Hepatocyte (in vitro differentiated cells): ENCODE results near the gene SEZ6L2. TPM values are rescaled to one million over a fixed set of nuclear protein-coding genes. Genes with fewer than 3 reads are reported as not detected.
A peak's percentile ranks its signal among the peaks of the same experiment; 100 is the strongest.

ENCODE experiments used
- DNase-seq: peaks from one replicate; pipeline ENCODE4 v3.0.0-alpha.2; 2016; ENCODE audit warnings: low spot score
- H2AFZ ChIP-seq: fragments of 200-600 bp; sonication (generic); 2 replicates; pipeline ENCODE4 v1.6.0; 2016; ENCODE audit warnings: antibody characterized with exemption, mild to moderate bottlenecking
- H3K27ac ChIP-seq: fragments of 200-600 bp; sonication (generic); 2 replicates; pipeline ENCODE4 v1.5.1; 2016; ENCODE audit warnings: mild to moderate bottlenecking
- H3K27me3 ChIP-seq: fragments of 200-600 bp; sonication (generic); 2 replicates; pipeline ENCODE4 v1.6.1; 2016
- H3K36me3 ChIP-seq: fragments of 200-600 bp; sonication (generic); replicated peaks from 2 replicates; pipeline ENCODE4 v1.5.1; 2016; ENCODE audit warnings: low read depth; ENCODE audit not compliant: insufficient read depth
- H3K4me1 ChIP-seq: fragments of 200-600 bp; sonication (generic); 2 replicates; pipeline ENCODE4 v1.5.1; 2016; ENCODE audit warnings: mild to moderate bottlenecking, moderate library complexity; ENCODE audit not compliant: insufficient read depth
- H3K4me2 ChIP-seq: fragments of 200-600 bp; sonication (generic); 2 replicates; pipeline ENCODE4 v1.6.0; 2016
- H3K4me3 ChIP-seq: fragments of 200-600 bp; sonication (generic); 2 replicates; pipeline ENCODE4 v1.5.1; 2016; ENCODE audit warnings: mild to moderate bottlenecking
- H3K79me2 ChIP-seq: fragments of 200-600 bp; sonication (generic); 2 replicates; pipeline ENCODE4 v1.6.0; 2017; ENCODE audit warnings: mild to moderate bottlenecking
- H3K9me2 ChIP-seq: fragments of 200-600 bp; sonication (generic); replicated peaks from 2 replicates; pipeline ENCODE4 v1.6.0; 2017; ENCODE audit warnings: mild to moderate bottlenecking; ENCODE audit not compliant: insufficient read depth
- H3K9me3 ChIP-seq: fragments of 200-600 bp; sonication (generic); 2 replicates; pipeline ENCODE4 v1.5.1; 2016; ENCODE audit warnings: low read depth, mild to moderate bottlenecking
- H4K20me1 ChIP-seq: fragments of 200-600 bp; sonication (generic); 2 replicates; pipeline ENCODE4 v1.6.0; 2016; ENCODE audit warnings: mild to moderate bottlenecking; ENCODE audit not compliant: insufficient read depth, poor library complexity, severe bottlenecking
- CTCF ChIP-seq: fragments of 200-600 bp; sonication (generic); IDR thresholded peaks from 2 replicates; pipeline ENCODE4 v1.5.1; 2016; ENCODE audit warnings: antibody characterized with exemption, mild to moderate bottlenecking; ENCODE audit not compliant: poor library complexity
- EZH2 ChIP-seq: fragments of 200-600 bp; sonication (generic); IDR thresholded peaks from 2 replicates; pipeline ENCODE4 v1.6.1; 2016; ENCODE audit warnings: antibody characterized with exemption, mild to moderate bottlenecking, borderline replicate concordance
- EZH2phosphoT487 ChIP-seq: fragments of 200-600 bp; sonication (generic); IDR thresholded peaks from one replicate; pipeline ENCODE4 v1.6.1; 2018; ENCODE audit warnings: antibody characterized with exemption, mild to moderate bottlenecking, low read depth, moderate library complexity; ENCODE audit not compliant: unreplicated experiment, severe bottlenecking
- WGBS: methylation state at CpG from one replicate; pipeline ENCODE4 v1.1.6; 2016; ENCODE audit warnings: low lambda C conversion rate; ENCODE audit errors: missing lambda C conversion rate; 5-methylcytosine and 5-hydroxymethylcytosine counted together
- polyA plus RNA-seq: library from polyadenylated mRNA; unstranded; fragments of >200 nt; fragmentation: Nextera tagmentation; extraction: Ambion mirVana; gene quantifications from 2 replicates; pipeline ENCODE4 v1.2.1, GENCODE V29; 2016
- total RNA-seq: library from RNA; depleted of rRNA; stranded (reverse); fragments of >200 nt; gene quantifications from 2 replicates; pipeline ENCODE4 v1.2.3, GENCODE V29; 2014

SEZ6L2 gene
- total and polyA plus RNA-seq, 2 experiments from 2014 or later: 36.1 to 39.9 TPM

- H3K4me3 ChIP-seq: no peak overlapping the region
- no peak for DNase-seq
- H3K4me1 ChIP-seq: peaks cover 59% of the 10 kb centered on the region
- peaks cover 65% of the 10 kb centered on the region for H3K79me2 ChIP-seq
- H3K36me3 ChIP-seq: no peaks in the 10 kb centered on the region
- H3K9me2 ChIP-seq: no peaks in the 10 kb centered on the region
- no peaks in the 10 kb centered on the region for H3K9me3 ChIP-seq
- TF ChIP-seq EZH2phosphoT487: no peak
- TF ChIP-seq CTCF: no peak
- no peak for TF ChIP-seq EZH2
- peak overlapping the region; percentile 71 for H3K4me2 ChIP-seq
- 85% methylated on average over 10 of the region's 10 CpGs for WGBS
- H3K27me3 ChIP-seq: no peaks in the 10 kb centered on the region
- peaks cover 3% of the 10 kb centered on the region for H4K20me1 ChIP-seq
- peak overlapping the region; percentile 91 for H3K27ac ChIP-seq
- no peak overlapping the region for H2AFZ ChIP-seq
Measured at GRCh38 chr16:29825145-29826044, 74.0 kb downstream of the SEZ6L2 start.

- Histone ChIP-seq H3K4me1 (peaks cover 58% of the 10 kb centered on the region), H3K27ac (peak overlapping the region; percentile 91), H3K4me2 (peak overlapping the region; percentile 71), H3K9me3 (no peaks in the 10 kb centered on the region), H2AFZ (no peak overlapping the region), H3K9me2 (no peaks in the 10 kb centered on the region), H3K4me3 (no peak overlapping the region), H3K79me2 (peaks cover 65% of the 10 kb centered on the region), H4K20me1 (peaks cover 3% of the 10 kb centered on the region), H3K36me3 (no peaks in the 10 kb centered on the region), H3K27me3 (no peaks in the 10 kb centered on the region)
- 55% methylated on average over 7 of the region's 7 CpGs for WGBS
- no peak for TF ChIP-seq EZH2
- TF ChIP-seq EZH2phosphoT487: no peak
- no peak for DNase-seq
Measured at GRCh38 chr16:29824589-29825144, 74.7 kb downstream of the SEZ6L2 start.

- Histone ChIP-seq H3K9me2 (no peaks in the 10 kb centered on the region), H4K20me1 (peaks cover 3% of the 10 kb centered on the region), H3K4me3 (no peak overlapping the region), H3K27me3 (no peaks in the 10 kb centered on the region), H3K36me3 (no peaks in the 10 kb centered on the region), H3K27ac (peak overlapping the region; percentile 90), H3K4me1 (peaks cover 61% of the 10 kb centered on the region), H3K79me2 (peaks cover 77% of the 10 kb centered on the region), H3K9me3 (no peaks in the 10 kb centered on the region), H2AFZ (no peak overlapping the region), H3K4me2 (peak overlapping the region; percentile 83)
- TF ChIP-seq EZH2 (no peak), CTCF (no peak), EZH2phosphoT487 (no peak)
- peak; percentile 70 for DNase-seq
- 65% methylated on average over 7 of the region's 7 CpGs for WGBS
Measured at GRCh38 chr16:29821643-29822115, 77.7 kb downstream of the SEZ6L2 start.

Other genes with a start within 250 kb of the SEZ6L2 start
- 0.03 and 0.08 TPM in 2 replicates for gene SPN, start 236.3 kb downstream of the SEZ6L2 start, total RNA-seq
- gene SPN, start 236.3 kb downstream of the SEZ6L2 start, polyA plus RNA-seq: 0.05 and 0.57 TPM in 2 replicates
- gene QPRT, start 220.4 kb downstream of the SEZ6L2 start, total RNA-seq: 217 and 222 TPM in 2 replicates
- gene QPRT, start 220.4 kb downstream of the SEZ6L2 start, polyA plus RNA-seq: 340 and 371 TPM in 2 replicates
- 0.10 TPM in 1 of 2 replicates, not detected in the other for gene C16orf54, start 153.6 kb downstream of the SEZ6L2 start, total RNA-seq
- gene C16orf54, start 153.6 kb downstream of the SEZ6L2 start, polyA plus RNA-seq: 0.16 and 0.52 TPM in 2 replicates
- 2.1 and 3.0 TPM in 2 replicates for gene ZG16, start 121.3 kb downstream of the SEZ6L2 start, total RNA-seq
- 1.9 and 2.7 TPM in 2 replicates for gene ZG16, start 121.3 kb downstream of the SEZ6L2 start, polyA plus RNA-seq
- gene KIF22, start 108.8 kb downstream of the SEZ6L2 start, total RNA-seq: 42.6 and 43.3 TPM in 2 replicates
- gene KIF22, start 108.8 kb downstream of the SEZ6L2 start, polyA plus RNA-seq: 42.5 and 44.5 TPM in 2 replicates
- 123 and 132 TPM in 2 replicates for gene MAZ, start 93.0 kb downstream of the SEZ6L2 start, total RNA-seq
- 190 and 192 TPM in 2 replicates for gene MAZ, start 93.0 kb downstream of the SEZ6L2 start, polyA plus RNA-seq
- gene PRRT2, start 87.4 kb downstream of the SEZ6L2 start, total RNA-seq: 7.0 and 8.0 TPM in 2 replicates
- 11.1 and 23.9 TPM in 2 replicates for gene PRRT2, start 87.4 kb downstream of the SEZ6L2 start, polyA plus RNA-seq
- 31.6 and 39.3 TPM in 2 replicates for gene PAGR1, start 83.4 kb downstream of the SEZ6L2 start, total RNA-seq
- gene PAGR1, start 83.4 kb downstream of the SEZ6L2 start, polyA plus RNA-seq: 48.5 and 53.4 TPM in 2 replicates
- gene MVP, start 79.1 kb downstream of the SEZ6L2 start, total RNA-seq: 80.0 and 121 TPM in 2 replicates
- 140 and 146 TPM in 2 replicates for gene MVP, start 79.1 kb downstream of the SEZ6L2 start, polyA plus RNA-seq
- gene CDIPT, start 36.3 kb downstream of the SEZ6L2 start, total RNA-seq: 94.1 and 97.1 TPM in 2 replicates
- 143 and 147 TPM in 2 replicates for gene CDIPT, start 36.3 kb downstream of the SEZ6L2 start, polyA plus RNA-seq
- 12.6 and 18.6 TPM in 2 replicates for gene ASPHD1, start 938 bp upstream of the SEZ6L2 start, total RNA-seq
- 35.5 and 40.0 TPM in 2 replicates for gene ASPHD1, start 938 bp upstream of the SEZ6L2 start, polyA plus RNA-seq
- gene KCTD13, start 26.7 kb upstream of the SEZ6L2 start, total RNA-seq: 5.3 and 14.3 TPM in 2 replicates
- 18.8 and 23.5 TPM in 2 replicates for gene KCTD13, start 26.7 kb upstream of the SEZ6L2 start, polyA plus RNA-seq
- 106 and 119 TPM in 2 replicates for gene TMEM219, start 62.5 kb upstream of the SEZ6L2 start, total RNA-seq
- gene TMEM219, start 62.5 kb upstream of the SEZ6L2 start, polyA plus RNA-seq: 175 and 189 TPM in 2 replicates
- gene TAOK2, start 74.3 kb upstream of the SEZ6L2 start, total RNA-seq: 28.0 and 33.4 TPM in 2 replicates
- gene TAOK2, start 74.3 kb upstream of the SEZ6L2 start, polyA plus RNA-seq: 24.3 and 24.5 TPM in 2 replicates
- gene HIRIP3, start 96.1 kb upstream of the SEZ6L2 start, total RNA-seq: 10.6 and 12.4 TPM in 2 replicates
- gene HIRIP3, start 96.1 kb upstream of the SEZ6L2 start, polyA plus RNA-seq: 9.0 and 12.9 TPM in 2 replicates
- 61.2 and 99.9 TPM in 2 replicates for gene INO80E, start 96.7 kb upstream of the SEZ6L2 start, total RNA-seq
- 14.0 and 17.6 TPM in 2 replicates for gene INO80E, start 96.7 kb upstream of the SEZ6L2 start, polyA plus RNA-seq
- gene DOC2A, start 111.5 kb upstream of the SEZ6L2 start, total RNA-seq: 6.8 and 6.9 TPM in 2 replicates
- 11.4 and 13.0 TPM in 2 replicates for gene DOC2A, start 111.5 kb upstream of the SEZ6L2 start, polyA plus RNA-seq
- not detected in 2 replicates for gene C16orf92, start 123.6 kb upstream of the SEZ6L2 start, total RNA-seq
- gene C16orf92, start 123.6 kb upstream of the SEZ6L2 start, polyA plus RNA-seq: not detected in 2 replicates
- not detected in 2 replicates for gene TLCD3B, start 131.7 kb upstream of the SEZ6L2 start, total RNA-seq
- gene TLCD3B, start 131.7 kb upstream of the SEZ6L2 start, polyA plus RNA-seq: not detected in 2 replicates
- gene ALDOA, start 166.2 kb upstream of the SEZ6L2 start, total RNA-seq: 392 and 397 TPM in 2 replicates
- gene ALDOA, start 166.2 kb upstream of the SEZ6L2 start, polyA plus RNA-seq: 882 and 924 TPM in 2 replicates
- 107 and 123 TPM in 2 replicates for gene PPP4C, start 176.4 kb upstream of the SEZ6L2 start, total RNA-seq
- 212 and 236 TPM in 2 replicates for gene PPP4C, start 176.4 kb upstream of the SEZ6L2 start, polyA plus RNA-seq
- gene TBX6, start 192.4 kb upstream of the SEZ6L2 start, total RNA-seq: 0.56 and 0.60 TPM in 2 replicates
- gene TBX6, start 192.4 kb upstream of the SEZ6L2 start, polyA plus RNA-seq: 0.10 and 0.19 TPM in 2 replicates
- gene YPEL3, start 196.7 kb upstream of the SEZ6L2 start, total RNA-seq: 19.3 and 20.1 TPM in 2 replicates
- 82.1 and 103 TPM in 2 replicates for gene YPEL3, start 196.7 kb upstream of the SEZ6L2 start, polyA plus RNA-seq
- 0.67 TPM in 1 of 2 replicates, not detected in the other for gene GDPD3, start 214.0 kb upstream of the SEZ6L2 start, total RNA-seq
- 5.4 and 11.2 TPM in 2 replicates for gene GDPD3, start 214.0 kb upstream of the SEZ6L2 start, polyA plus RNA-seq
- gene MAPK3, start 223.7 kb upstream of the SEZ6L2 start, total RNA-seq: 34.6 and 57.6 TPM in 2 replicates
- gene MAPK3, start 223.7 kb upstream of the SEZ6L2 start, polyA plus RNA-seq: 31.3 and 38.1 TPM in 2 replicates